IPS DF 6.9 (cell line): ENCODE measurements around the gene RRH.
"Not testable (repeated sequence)": the region's sequence is repeated elsewhere in the genome, so short reads cannot be mapped to it uniquely, and the experiment has no call there.

ENCODE experiments used
- DNase-seq: peaks from one replicate; pipeline ENCODE4 v3.0.0-alpha.2; 2013; ENCODE audit warnings: low read depth, low spot score
- H3K27ac ChIP-seq: one replicate; pipeline ENCODE4 v1.5.1; 2013; ENCODE audit warnings: low read length, control low read depth
- H3K27me3 ChIP-seq: 2 replicates; pipeline ENCODE4 v1.6.1; 2013; ENCODE audit warnings: mild to moderate bottlenecking, low read length; ENCODE audit not compliant: control insufficient read depth, insufficient read depth
- H3K36me3 ChIP-seq: 2 replicates; pipeline ENCODE4 v1.6.1; 2013; ENCODE audit warnings: low read length; ENCODE audit not compliant: control insufficient read depth, insufficient read depth
- H3K4me1 ChIP-seq: 2 replicates; pipeline ENCODE4 v1.6.1; 2013; ENCODE audit warnings: low read length; ENCODE audit not compliant: control insufficient read depth, insufficient read depth
- H3K4me3 ChIP-seq: 2 replicates; pipeline ENCODE4 v1.5.1; 2013; ENCODE audit warnings: mild to moderate bottlenecking, low read length
- H3K9me3 ChIP-seq: 2 replicates; pipeline ENCODE4 v1.6.1; 2013; ENCODE audit warnings: low read length, inconsistent platforms; ENCODE audit not compliant: control insufficient read depth, insufficient read depth
- WGBS: extraction: QIAGEN DNeasy Blood & Tissue Kit; methylation state at CpG from one replicate; pipeline ENCODE4 v1.1.7; 2013; ENCODE audit warnings: mixed read lengths, missing lambda C conversion rate; ENCODE audit not compliant: insufficient read length, insufficient coverage; 5-methylcytosine and 5-hydroxymethylcytosine counted together

RRH gene

DNA sequence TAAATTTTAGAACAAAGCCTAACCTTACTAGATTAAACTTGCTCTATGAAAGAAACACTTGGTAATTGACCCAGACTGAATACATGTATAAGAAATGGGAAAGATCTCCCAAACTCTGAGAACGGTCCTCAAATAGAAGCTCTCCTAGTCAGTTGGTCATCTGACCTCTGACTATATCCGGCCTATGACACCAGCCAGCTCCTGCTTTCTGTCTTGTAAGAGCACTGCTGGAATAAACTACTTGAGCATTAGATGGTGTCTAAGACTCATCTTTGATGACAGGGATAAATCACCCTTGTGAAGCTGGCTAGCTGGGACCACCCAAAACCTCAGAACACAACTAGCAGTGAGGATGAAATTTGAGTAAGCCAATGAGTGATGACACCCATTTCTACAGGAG is 44.3 kb downstream of the RRH start:
- H3K36me3 ChIP-seq: no peaks in the 10 kb centered on the region
- DNase-seq: no peak
- no peak overlapping the region for H3K4me3 ChIP-seq
- no peak overlapping the region for H3K27ac ChIP-seq
- H3K9me3 ChIP-seq: no peaks in the 10 kb centered on the region
- H3K4me1 ChIP-seq: no peaks in the 10 kb centered on the region
- WGBS: no CpG with 5 or more reads among the region's 2 CpGs
- H3K27me3 ChIP-seq: no peaks in the 10 kb centered on the region

DNA sequence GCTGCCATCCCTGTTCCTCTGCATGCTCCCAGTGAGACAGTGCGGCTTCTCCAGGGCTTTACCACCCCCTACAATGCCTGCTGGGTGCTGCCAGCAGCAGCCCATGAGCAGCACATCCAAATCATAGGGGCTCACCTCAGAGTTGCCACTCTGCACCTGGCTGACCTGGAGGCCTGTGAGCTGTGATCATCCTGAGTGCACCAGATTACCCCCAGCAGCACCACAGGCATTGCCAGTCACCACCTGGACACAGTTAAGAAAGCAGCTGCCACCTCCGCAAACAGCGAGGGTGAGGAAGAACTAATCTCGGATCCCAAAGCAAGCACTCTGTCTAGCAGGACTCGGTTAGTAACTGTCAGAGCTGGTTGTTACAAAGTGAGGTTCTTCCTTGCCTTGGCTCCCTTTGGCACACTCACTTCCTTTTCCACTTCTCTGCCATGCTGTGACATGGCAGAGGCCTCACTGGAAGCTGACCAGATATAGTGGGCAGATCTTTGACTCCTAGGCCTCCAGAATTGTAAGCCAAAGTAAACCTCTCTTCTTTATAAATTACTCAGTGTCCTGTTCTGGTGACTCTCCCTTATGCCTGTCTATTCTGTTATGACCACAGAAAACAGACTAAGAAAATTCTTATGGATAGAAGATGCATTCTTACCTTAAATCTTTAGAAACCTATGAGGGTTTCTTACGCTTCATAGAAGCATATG is 45.3 kb downstream of the RRH start:
- Histone ChIP-seq H3K4me1 (no peaks in the 10 kb centered on the region), H3K36me3 (no peaks in the 10 kb centered on the region), H3K27me3 (no peaks in the 10 kb centered on the region), H3K4me3 (no peak overlapping the region), H3K9me3 (no peaks in the 10 kb centered on the region), H3K27ac (no peak overlapping the region)
- no peak for DNase-seq
- WGBS: no CpG with 5 or more reads among the region's 6 CpGs

DNA sequence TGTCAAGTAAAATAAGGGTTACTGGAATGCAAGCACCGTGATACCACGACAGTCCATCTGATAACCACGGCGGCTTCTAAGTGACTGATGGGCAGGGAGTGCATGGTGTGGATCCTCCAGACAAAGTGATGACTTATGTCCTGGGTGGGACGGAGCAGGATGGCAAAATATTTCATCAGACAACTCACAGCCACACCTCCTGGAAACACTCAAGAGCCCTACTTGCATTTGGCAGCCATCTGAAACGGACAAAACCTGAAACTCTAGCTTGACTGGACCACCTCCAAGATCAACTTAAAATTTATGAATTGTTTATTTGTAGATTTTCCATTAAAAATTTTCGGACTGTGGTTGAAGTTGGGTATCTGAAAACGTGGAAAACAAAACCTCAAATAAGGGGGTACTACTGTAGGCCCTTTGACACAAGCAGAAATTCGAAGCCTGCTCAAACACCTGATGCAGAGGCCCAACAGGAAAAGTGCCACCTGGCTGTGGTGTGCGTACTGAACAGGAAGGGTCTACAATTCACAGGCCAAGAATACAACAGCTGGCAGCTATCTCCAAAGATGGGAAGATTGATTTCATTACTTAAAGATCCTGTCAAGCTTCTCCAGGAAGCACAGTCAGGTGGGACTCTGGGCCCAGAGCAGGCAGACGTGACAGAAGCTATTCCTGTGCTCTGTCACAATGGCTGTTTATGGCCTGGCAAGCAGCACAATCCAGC is 46.2 kb downstream of the RRH start:
- DNase-seq: no peak
- Histone ChIP-seq H3K9me3 (no peaks in the 10 kb centered on the region), H3K36me3 (no peaks in the 10 kb centered on the region), H3K4me1 (no peaks in the 10 kb centered on the region), H3K27ac (no peak overlapping the region), H3K27me3 (no peaks in the 10 kb centered on the region), H3K4me3 (no peak overlapping the region)
- WGBS: no CpG with 5 or more reads among the region's 11 CpGs

DNA sequence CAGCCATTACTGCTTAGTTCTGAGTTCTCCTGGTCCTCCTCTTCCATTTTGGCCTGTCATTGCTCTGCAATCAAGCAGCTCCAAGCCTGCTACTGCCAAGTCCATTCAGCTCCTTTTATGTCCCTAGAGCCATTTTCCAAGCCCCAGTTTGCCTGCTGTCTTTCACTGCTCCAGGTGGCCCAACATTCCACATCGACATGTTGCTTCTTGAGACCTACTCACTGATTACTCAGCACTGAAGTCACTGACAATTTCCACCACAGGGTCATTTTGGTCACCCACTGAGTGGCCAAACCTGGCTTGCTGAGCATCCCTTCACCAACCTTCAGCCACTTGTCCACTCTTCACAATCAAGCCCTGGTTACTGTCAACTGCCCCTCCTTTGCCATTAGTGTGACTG is 47.3 kb downstream of the RRH start:
- WGBS: no CpG with 5 or more reads among the region's 1 CpG

DNA sequence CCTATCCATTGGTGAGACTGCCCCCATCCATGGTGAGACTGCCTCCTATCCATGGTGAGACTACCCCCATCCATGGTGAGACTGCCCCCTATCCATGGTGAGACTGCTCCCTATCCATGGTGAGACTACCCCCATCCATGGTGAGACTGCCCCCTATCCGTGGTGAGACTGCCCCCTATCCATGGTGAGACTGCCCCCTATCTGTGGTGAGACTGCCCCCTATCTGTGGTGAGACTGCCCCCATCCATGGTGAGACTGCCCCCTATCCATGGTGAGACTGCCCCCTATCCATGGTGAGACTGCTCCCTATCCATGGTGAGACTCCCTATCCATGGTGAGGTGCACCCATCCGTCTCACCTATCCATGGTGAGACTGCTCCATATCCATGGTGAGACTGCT is 47.8 kb downstream of the RRH start:
- not testable (repeated sequence) for H3K4me1 ChIP-seq, H3K36me3 ChIP-seq, H3K4me3 ChIP-seq, DNase-seq, H3K27ac ChIP-seq, H3K27me3 ChIP-seq, H3K9me3 ChIP-seq
- WGBS: no CpG with 5 or more reads among the region's 2 CpGs

More for the DNA sequence above, 47.3 kb downstream of the RRH start:
- no peaks in the 10 kb centered on the region for H3K36me3 ChIP-seq
- H3K27ac ChIP-seq: no peak overlapping the region
- no peaks in the 10 kb centered on the region for H3K9me3 ChIP-seq
- no peak for DNase-seq
- H3K4me3 ChIP-seq: no peak overlapping the region
- H3K27me3 ChIP-seq: no peaks in the 10 kb centered on the region
- H3K4me1 ChIP-seq: no peaks in the 10 kb centered on the region

DNA sequence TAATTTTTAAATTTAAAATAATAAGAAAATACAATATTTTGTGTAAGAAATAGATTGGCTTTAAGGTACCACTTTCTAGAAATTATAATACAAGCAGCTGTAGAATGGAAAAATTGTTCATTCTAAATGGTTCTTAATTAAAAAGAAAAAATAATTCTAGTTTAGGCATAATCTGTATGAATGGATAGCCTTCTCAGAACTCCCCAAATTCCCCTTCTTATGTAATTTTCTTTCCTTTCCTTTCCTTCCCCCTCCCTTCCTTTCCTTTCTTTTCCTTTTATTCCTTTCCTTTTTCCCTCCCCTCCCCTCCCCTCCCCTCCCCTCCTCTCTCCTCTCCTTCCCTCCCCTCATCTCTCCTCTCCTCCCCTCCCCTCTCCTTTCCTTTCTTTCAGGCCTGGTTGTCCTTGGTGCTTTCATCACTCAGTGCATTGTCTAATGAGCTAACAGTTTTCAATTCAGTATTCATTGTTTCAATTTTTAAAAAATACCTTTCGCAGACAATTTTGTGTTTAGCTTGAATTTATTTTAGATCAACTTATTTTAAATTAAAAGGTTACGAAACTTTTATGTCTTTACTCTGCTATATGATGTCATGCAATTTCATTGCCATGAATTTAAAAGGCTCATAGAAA is 49.0 kb downstream of the RRH start:
- Histone ChIP-seq H3K4me3 (no peak overlapping the region), H3K4me1 (no peaks in the 10 kb centered on the region), H3K9me3 (no peaks in the 10 kb centered on the region), H3K36me3 (no peaks in the 10 kb centered on the region), H3K27ac (no peak overlapping the region), H3K27me3 (no peaks in the 10 kb centered on the region)
- DNase-seq: no peak
- no CpG with 5 or more reads among the region's 2 CpGs for WGBS

DNA sequence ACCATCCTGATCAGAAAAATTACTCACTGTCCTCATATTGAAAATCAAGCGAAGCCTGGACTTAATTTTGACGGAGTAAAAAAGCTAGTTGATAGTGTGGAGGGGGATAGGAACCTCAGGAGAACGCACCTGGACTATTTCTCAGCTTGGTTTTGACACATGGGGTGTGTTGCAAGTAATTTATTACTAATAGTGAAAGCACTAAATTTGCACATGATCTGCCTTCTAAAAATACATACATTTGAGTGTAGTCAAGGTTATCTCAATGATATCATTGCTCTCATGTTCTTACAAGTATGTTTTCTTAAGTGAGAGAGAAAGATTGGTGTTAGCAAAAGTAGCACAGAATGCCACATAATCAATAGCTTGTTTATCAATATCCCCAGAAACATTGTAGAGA is 49.6 kb downstream of the RRH start:
- Histone ChIP-seq H3K4me1 (no peaks in the 10 kb centered on the region), H3K4me3 (no peak overlapping the region), H3K36me3 (no peaks in the 10 kb centered on the region), H3K27ac (no peak overlapping the region), H3K9me3 (no peaks in the 10 kb centered on the region), H3K27me3 (no peaks in the 10 kb centered on the region)
- no CpG with 5 or more reads among the region's 3 CpGs for WGBS
- no peak for DNase-seq

DNA sequence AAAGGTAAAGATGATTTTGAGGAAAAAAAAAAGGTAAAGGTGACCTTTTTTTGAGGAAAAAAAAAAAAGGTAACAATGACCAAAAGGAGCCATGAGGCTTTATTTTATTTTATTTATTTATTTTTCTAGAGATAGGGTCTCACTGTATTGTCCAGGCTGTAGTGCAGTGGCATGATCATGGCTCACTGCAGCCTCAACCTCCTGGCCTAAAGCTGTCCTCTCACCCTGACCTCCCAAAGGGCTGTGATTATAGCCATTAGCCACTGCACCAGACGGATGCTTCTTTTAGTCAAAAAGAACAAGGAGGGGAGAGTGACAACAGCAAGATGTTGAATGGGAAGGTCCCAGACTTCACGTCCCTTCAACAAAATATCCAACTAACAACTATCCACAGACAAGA is 50.6 kb downstream of the RRH start:
- Histone ChIP-seq H3K4me3 (no peak overlapping the region), H3K4me1 (no peaks in the 10 kb centered on the region), H3K27ac (no peak overlapping the region), H3K36me3 (no peaks in the 10 kb centered on the region), H3K9me3 (no peaks in the 10 kb centered on the region), H3K27me3 (no peaks in the 10 kb centered on the region)
- DNase-seq: no peak
- no CpG with 5 or more reads among the region's 2 CpGs for WGBS

DNA sequence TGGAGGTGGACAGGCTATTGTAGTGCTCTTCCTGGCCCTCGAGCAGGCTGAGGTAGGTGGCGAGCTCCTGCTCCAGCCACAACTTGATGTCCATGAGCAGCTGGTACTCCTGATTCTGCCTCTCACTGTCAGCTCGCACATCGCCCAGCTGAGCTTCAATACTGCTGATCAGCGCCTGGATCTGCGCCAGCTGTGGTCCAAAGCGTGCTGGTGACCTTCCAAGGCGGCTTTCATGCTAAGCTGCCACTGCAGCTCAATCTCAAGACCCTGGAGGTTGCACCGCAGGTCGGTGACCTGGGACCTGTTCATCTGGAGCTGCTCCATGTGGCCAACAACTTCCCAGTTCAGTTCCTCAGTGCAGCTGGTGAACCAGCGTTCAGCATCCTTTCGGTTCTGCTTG is 51.3 kb downstream of the RRH start:
- H3K4me3 ChIP-seq: no peak overlapping the region
- H3K9me3 ChIP-seq: no peaks in the 10 kb centered on the region
- no peaks in the 10 kb centered on the region for H3K4me1 ChIP-seq
- no CpG with 5 or more reads among the region's 12 CpGs for WGBS
- H3K27ac ChIP-seq: no peak overlapping the region
- no peaks in the 10 kb centered on the region for H3K36me3 ChIP-seq
- no peaks in the 10 kb centered on the region for H3K27me3 ChIP-seq
- no peak for DNase-seq

DNA sequence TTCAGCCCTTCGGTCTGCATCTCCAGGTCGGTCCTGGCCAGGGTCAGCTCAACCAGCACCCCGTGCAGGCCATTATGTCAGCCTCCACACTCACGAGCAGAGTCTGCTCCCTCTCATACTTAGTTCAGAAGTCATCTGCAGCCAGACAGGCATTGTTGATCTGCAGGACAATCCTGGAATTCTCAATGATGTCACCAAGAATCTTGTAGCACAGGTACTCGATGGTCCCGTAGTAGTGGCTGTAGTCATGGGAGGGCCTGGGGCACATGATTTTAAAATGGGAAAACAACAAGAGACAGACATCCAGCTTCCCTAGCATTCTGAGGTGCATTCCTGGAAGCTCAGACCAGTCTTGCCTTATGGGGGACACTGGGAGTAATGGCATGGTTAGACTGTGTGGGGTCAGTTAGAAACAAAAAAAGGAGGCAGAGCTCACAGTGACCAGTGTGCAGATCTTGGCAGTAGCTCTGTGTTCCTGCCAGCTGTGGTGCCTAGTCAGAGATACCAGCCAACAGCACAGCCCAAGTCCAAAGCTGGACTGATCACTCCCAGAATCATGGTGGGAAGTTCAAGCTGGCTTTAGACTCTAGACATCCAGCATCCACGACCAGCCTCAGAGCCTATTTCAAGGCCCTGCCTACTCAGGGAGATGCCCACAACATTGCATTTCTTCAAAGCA is 52.0 kb downstream of the RRH start:
- no peaks in the 10 kb centered on the region for H3K4me1 ChIP-seq

More for the DNA sequence above, 52.0 kb downstream of the RRH start:
- H3K9me3 ChIP-seq: no peaks in the 10 kb centered on the region
- no peak overlapping the region for H3K4me3 ChIP-seq
- H3K27ac ChIP-seq: no peak overlapping the region
- no CpG with 5 or more reads among the region's 7 CpGs for WGBS
- DNase-seq: no peak
- no peaks in the 10 kb centered on the region for H3K36me3 ChIP-seq
- no peaks in the 10 kb centered on the region for H3K27me3 ChIP-seq
